Calu3 (cell line): ENCODE data around the gene HOXB5. TPM values are rescaled to one million over a fixed set of nuclear protein-coding genes. Genes with fewer than 3 reads are reported as not detected.

Experiments
- BruUV-seq: library from RNA; stranded (reverse); fragments of 400-500 nt; replicated peaks from 2 replicates; lab custom pipeline; 2021; lab: Mats Ljungman, UMichigan
- CTCF ChIA-PET: fragments of 300-600 bp; sonication (Branson Sonifier 250); formaldehyde crosslinking; loops from one replicate; lab custom pipeline; 2022; ENCODE audit warnings: antibody characterized with exemption; lab: Charles Lee
- DNase-seq: peaks from one replicate; pipeline ENCODE4 v3.0.0; 2022
- H3K27ac Mint-ChIP-seq: one replicate; pipeline ENCODE4 v1.8.0; 2022; ENCODE audit warnings: mixed read lengths; ENCODE audit not compliant: unreplicated experiment
- H3K27me3 Mint-ChIP-seq: one replicate; pipeline ENCODE4 v1.8.0; 2022; ENCODE audit warnings: mixed read lengths; ENCODE audit not compliant: unreplicated experiment
- H3K36me3 Mint-ChIP-seq: one replicate; pipeline ENCODE4 v1.8.0; 2022; ENCODE audit warnings: mild to moderate bottlenecking, moderate library complexity, mixed read lengths; ENCODE audit not compliant: insufficient read depth, unreplicated experiment
- H3K4me1 Mint-ChIP-seq: one replicate; pipeline ENCODE4 v1.8.0; 2022; ENCODE audit warnings: mild to moderate bottlenecking, low read depth, mixed read lengths; ENCODE audit not compliant: unreplicated experiment
- H3K4me3 Mint-ChIP-seq: one replicate; pipeline ENCODE4 v1.8.0; 2022; ENCODE audit warnings: mild to moderate bottlenecking, low read depth, moderate library complexity, mixed read lengths; ENCODE audit not compliant: unreplicated experiment
- H3K9me3 Mint-ChIP-seq: one replicate; pipeline ENCODE4 v1.8.0; 2022; ENCODE audit warnings: low read depth, mixed read lengths; ENCODE audit not compliant: unreplicated experiment
- intact Hi-C: fragments of 100-400 bp; cut with micrococcal nuclease; formaldehyde crosslinking; loops from one replicate; pipeline ENCODE4 v1.10.0; 2022; ENCODE audit not compliant: unreplicated experiment
- total RNA-seq: library from RNA; stranded (reverse); gene quantifications from 2 replicates; pipeline ENCODE4 v1.2.3, GENCODE V29; 2022
- TF ChIP-seq, protein P1 (sequence below): fragments of 200-600 bp; IDR thresholded peaks from one replicate; pipeline ENCODE4 v1.8.0; 2022; ENCODE audit warnings: antibody characterized with exemption; ENCODE audit not compliant: unreplicated experiment

The HOXB5 gene
- total RNA-seq, 1 experiment from 2014 or later, result 48.5 TPM

DNA sequence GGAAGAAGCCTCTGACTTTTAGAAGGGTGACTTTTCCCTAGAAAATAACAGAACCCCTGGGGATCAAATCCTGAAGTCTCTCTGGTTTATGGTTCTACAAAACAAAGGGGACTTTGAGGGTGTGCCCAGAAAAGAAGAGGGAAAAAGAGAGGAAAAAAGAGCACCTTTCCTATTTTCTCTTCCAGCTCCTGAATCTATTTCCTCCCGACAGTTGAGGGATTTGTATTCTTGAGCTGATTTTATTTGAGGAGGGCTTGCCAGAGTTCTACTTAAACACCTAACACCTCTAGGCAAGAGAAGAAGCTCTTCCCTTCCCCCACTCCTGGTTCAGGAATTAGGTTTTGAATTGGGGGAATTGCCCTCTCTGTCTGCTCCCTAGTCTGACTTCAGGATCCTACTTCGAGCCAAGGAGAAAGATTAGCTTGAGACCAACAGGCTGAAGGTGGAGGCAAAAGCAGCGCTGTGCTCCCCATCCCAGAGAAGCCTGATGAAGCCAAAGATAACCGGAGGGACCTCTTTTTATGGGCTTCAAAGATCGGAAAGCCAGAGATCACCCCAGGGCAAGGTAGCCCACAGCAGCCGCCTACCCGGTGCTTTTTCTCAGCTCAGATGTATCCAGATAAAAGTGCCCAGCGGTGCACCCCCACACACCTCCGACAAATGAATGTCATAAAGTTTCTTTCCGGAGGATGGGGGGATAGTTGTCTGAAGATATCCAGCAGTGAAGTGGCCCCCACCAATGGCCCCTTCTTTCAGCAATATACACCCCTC is 4.3 kb downstream of the HOXB5 start:
- H3K27me3 Mint-ChIP-seq, result peaks cover 5% of the 10 kb centered on the region
- intact Hi-C loops, result no loop called here
- H3K36me3 Mint-ChIP-seq, result peaks cover 99% of the 10 kb centered on the region
- H3K4me3 Mint-ChIP-seq, result peak overlapping the region; percentile 88
- CTCF ChIA-PET, result interaction anchor here (0.8 to 1.8 kb wide), 5 partner anchors 9 to 328 kb away, joined by 3 to 10 read pairs (median 5); no protein-coding TSS in a partner anchor
- peak overlapping the region; percentile 95 for H3K27ac Mint-ChIP-seq
- H3K9me3 Mint-ChIP-seq, result no peaks in the 10 kb centered on the region
- TF ChIP-seq, protein P1, sequence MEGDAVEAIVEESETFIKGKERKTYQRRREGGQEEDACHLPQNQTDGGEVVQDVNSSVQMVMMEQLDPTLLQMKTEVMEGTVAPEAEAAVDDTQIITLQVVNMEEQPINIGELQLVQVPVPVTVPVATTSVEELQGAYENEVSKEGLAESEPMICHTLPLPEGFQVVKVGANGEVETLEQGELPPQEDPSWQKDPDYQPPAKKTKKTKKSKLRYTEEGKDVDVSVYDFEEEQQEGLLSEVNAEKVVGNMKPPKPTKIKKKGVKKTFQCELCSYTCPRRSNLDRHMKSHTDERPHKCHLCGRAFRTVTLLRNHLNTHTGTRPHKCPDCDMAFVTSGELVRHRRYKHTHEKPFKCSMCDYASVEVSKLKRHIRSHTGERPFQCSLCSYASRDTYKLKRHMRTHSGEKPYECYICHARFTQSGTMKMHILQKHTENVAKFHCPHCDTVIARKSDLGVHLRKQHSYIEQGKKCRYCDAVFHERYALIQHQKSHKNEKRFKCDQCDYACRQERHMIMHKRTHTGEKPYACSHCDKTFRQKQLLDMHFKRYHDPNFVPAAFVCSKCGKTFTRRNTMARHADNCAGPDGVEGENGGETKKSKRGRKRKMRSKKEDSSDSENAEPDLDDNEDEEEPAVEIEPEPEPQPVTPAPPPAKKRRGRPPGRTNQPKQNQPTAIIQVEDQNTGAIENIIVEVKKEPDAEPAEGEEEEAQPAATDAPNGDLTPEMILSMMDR, result no peak
- DNase-seq, result no peak
- BruUV-seq, result TSS peak; percentile 9
- peaks cover 80% of the 10 kb centered on the region for H3K4me1 Mint-ChIP-seq

GRCh38 chr17:48588528-48588927 is 5.1 kb downstream of the HOXB5 start:
- H3K4me3 Mint-ChIP-seq, result peak overlapping the region; percentile 88
- H3K36me3 Mint-ChIP-seq, result peaks cover 96% of the 10 kb centered on the region
- H3K9me3 Mint-ChIP-seq, result no peaks in the 10 kb centered on the region
- TF ChIP-seq, protein P1, result no peak
- intact Hi-C loops, result no loop called here
- H3K27me3 Mint-ChIP-seq, result peaks cover 12% of the 10 kb centered on the region
- peak overlapping the region; percentile 95 for H3K27ac Mint-ChIP-seq
- BruUV-seq, result no TSS peak
- CTCF ChIA-PET, result interaction anchor here (0.5 to 1.8 kb wide), 9 partner anchors 9 to 327 kb away, joined by 3 to 10 read pairs (median 4); no protein-coding TSS in a partner anchor
- DNase-seq, result no peak
- peaks cover 80% of the 10 kb centered on the region for H3K4me1 Mint-ChIP-seq

GRCh38 chr17:48588074-48588415 is 5.5 kb downstream of the HOXB5 start:
- TF ChIP-seq, protein P1, result no peak
- CTCF ChIA-PET, result interaction anchor here (0.5 to 1.8 kb wide), 18 partner anchors 8 to 328 kb away, joined by 3 to 10 read pairs (median 4); no protein-coding TSS in a partner anchor
- no peak for DNase-seq
- intact Hi-C loops, result no loop called here
- Mint-ChIP-seq H3K4me1 (peaks cover 80% of the 10 kb centered on the region), H3K9me3 (no peaks in the 10 kb centered on the region), H3K27me3 (peaks cover 16% of the 10 kb centered on the region), H3K4me3 (peak overlapping the region; percentile 88), H3K27ac (peak overlapping the region; percentile 95), H3K36me3 (peaks cover 95% of the 10 kb centered on the region)
- no TSS peak for BruUV-seq

DNA sequence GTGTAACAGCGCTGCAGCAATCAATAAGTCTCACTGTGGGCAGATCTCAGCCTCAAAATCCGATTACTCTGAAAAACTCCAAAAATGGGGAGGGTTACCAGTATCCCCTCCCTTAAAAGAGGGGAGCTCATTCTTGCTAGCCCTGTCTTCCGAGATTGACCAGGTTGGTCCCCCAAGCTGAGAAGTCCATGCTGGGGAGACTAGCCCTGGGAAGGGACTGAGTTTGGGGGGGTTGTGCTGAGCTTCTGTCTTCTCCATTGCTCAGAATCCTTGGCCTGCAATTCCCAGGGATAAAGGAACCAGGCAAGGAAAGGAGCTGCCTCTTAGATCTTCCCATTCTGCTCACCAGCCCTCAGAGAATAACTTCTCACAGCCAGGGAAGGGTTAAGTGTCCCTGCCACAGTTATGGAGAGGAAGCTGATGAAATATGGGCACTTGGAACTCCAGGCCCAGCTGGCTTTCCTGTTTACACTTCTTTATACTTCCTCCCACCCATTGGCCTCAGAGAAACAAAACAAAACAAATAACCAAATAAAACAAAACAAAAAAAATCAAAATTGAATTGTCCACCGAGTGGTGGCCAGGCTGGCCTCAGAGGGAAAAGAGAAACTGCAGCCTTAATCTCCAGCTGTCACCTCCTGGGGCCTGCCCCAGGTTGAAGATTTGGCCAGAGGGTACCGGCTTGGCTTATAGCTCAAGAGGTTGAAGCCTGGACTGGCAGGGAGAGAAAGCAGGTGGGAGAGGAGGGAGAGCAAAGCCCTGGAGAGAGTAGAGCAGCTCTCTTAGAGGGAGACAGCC is 6.1 kb downstream of the HOXB5 start:
- intact Hi-C loops, result no loop called here
- CTCF ChIA-PET, result interaction anchor here (0.5 to 1.8 kb wide), 13 partner anchors 7 to 328 kb away, joined by 3 to 10 read pairs (median 4); no protein-coding TSS in a partner anchor
- Mint-ChIP-seq H3K27ac (peak overlapping the region; percentile 95), H3K27me3 (peaks cover 16% of the 10 kb centered on the region), H3K4me1 (peaks cover 80% of the 10 kb centered on the region), H3K9me3 (no peaks in the 10 kb centered on the region), H3K4me3 (peak overlapping the region; percentile 88), H3K36me3 (peaks cover 95% of the 10 kb centered on the region)
- TF ChIP-seq, protein P1, result no peak
- DNase-seq, result no peak
- BruUV-seq, result no TSS peak
